Ovary (tissue), 9 donors: ENCODE results near the gene PHLDB1. TPM values are rescaled to one million over a fixed set of nuclear protein-coding genes. Genes with fewer than 3 reads are reported as not detected.

Source experiments
- DNase-seq, 5 donors: peaks; one replicate each; pipeline ENCODE4 v3.0.0-alpha.2; 2019 to 2020
- H3K27ac ChIP-seq, 2 donors: fragments of 200-600 bp; one replicate each; pipeline versions ENCODE4 v1.5.1 to v1.8.0; 2019 to 2022
- H3K27me3 ChIP-seq: fragments of 200-600 bp; one replicate; pipeline ENCODE4 v1.8.0; 2022
- H3K36me3 ChIP-seq: fragments of 200-600 bp; sonication (generic); one replicate; pipeline ENCODE4 v1.5.1; 2019
- H3K4me1 ChIP-seq: one replicate; pipeline ENCODE4 v1.8.1; 2013; ENCODE audit warnings: mild to moderate bottlenecking, moderate library complexity; ENCODE audit not compliant: insufficient read depth
- H3K4me3 ChIP-seq: fragments of 200-600 bp; sonication (generic); one replicate; pipeline ENCODE4 v1.5.1; 2017
- H3K9me3 ChIP-seq, 2 donors: fragments of 200-600 bp in 1 of 2; sonication (generic) in 1 of 2; one replicate each; pipeline versions ENCODE4 v1.5.1 to v1.8.1; 2013 to 2019; ENCODE audit warnings: mild to moderate bottlenecking in 1 of 2, moderate library complexity in 1 of 2
- EP300 ChIP-seq: sonication (generic); formaldehyde crosslinking; IDR thresholded peaks from one replicate; pipeline ENCODE4 v1.6.1; 2017; ENCODE audit warnings: antibody characterized with exemption
- POLR2A ChIP-seq: fragments of 450-650 bp; IDR thresholded peaks from one replicate; pipeline ENCODE4 v1.6.1; 2017; ENCODE audit warnings: antibody characterized with exemption, mild to moderate bottlenecking, moderate library complexity
- WGBS, 3 donors: extraction: QIAGEN DNeasy Blood & Tissue Kit in 1 of 3; methylation state at CpG; one replicate each; pipeline versions ENCODE4 v1.1.5 to v1.1.7; 2013 to 2017; 5-methylcytosine and 5-hydroxymethylcytosine counted together
- intact Hi-C, 4 donors: fragments of 100-400 bp; cut with DNase I; formaldehyde crosslinking; loops; one replicate each; pipeline versions ENCODE4 v1.11.0 to v1.15.1; 2022 to 2023
- polyA plus RNA-seq, 2 donors: library from polyadenylated mRNA; stranded (reverse); fragments of 200-250 nt in 1 of 2; fragments of 350-450 nt in 1 of 2; fragmentation: Illumina TruSeq in 1 of 2; extraction: RNeasy Lipid Tissue Mini Kit (QIAGEN cat#74804) in 1 of 2; gene quantifications; one replicate each; pipeline ENCODE4 v1.2.3, GENCODE V29; 2013 to 2014
- total RNA-seq, 7 donors: library from RNA; depleted of rRNA in 2 of 7; stranded (reverse); fragments of >200 nt in 2 of 7; fragmentation: NEBNext Ultra II Directional in 3 of 7; extraction: Animal tissue kit (Norgen Biotek cat#: 25700) in 3 of 7; gene quantifications; one replicate each; pipeline versions ENCODE4 v1.1.0 to v1.2.4, GENCODE V29; 2016 to 2023
- TF ChIP-seq, protein P1 (sequence below), 3 donors: fragments of 450-650 bp in 2 of 3; fragments of 200-600 bp in 1 of 3; IDR thresholded peaks; one replicate each; pipeline versions ENCODE4 v1.5.1 to v1.8.0; 2016 to 2022; ENCODE audit warnings: antibody characterized with exemption in 3 of 3, mild to moderate bottlenecking in 1 of 3
- donor health status: DM: no; HTN: no; CAD: no; lungs with moderate emphysema.
- donor health status: DM: no; HTN: no; CAD: no.
- donor health status: Bipolar disorder and iron deficiency.
- donor health status: DM: yes; HTN: yes; CAD: no.
- donor health status: DM: no; HTN: no; CAD: no.
- donor health status: DM: yes; HTN: yes; CAD: no.

Gene PHLDB1
- total and polyA plus RNA-seq, 9 donors = 46.2 to 265 (median 137) TPM

DNA sequence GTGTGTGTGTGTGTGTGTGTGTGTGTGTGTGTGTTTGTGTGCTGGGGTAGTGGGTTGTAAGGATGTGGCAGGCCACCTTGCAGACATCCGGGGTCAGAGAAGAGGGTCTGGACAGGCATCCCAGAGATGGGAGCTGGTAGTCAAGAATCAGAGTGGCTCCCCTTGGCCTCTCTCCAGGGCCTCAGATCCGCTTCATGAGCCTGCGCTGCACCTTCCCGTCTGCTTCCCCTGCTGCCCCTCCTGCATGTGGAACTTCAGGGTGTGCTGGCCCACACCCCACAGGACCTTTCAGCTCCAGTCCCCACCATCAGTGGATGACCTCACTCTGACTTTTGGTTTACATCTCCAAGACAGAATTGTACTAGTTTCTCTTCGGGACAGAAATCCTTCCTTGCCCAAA lies 40.9 kb downstream of the PHLDB1 start:
- peak in 1 of 5 donors; percentile 25 for DNase-seq
- no peaks in the 10 kb centered on the region for H3K27me3 ChIP-seq

DNA sequence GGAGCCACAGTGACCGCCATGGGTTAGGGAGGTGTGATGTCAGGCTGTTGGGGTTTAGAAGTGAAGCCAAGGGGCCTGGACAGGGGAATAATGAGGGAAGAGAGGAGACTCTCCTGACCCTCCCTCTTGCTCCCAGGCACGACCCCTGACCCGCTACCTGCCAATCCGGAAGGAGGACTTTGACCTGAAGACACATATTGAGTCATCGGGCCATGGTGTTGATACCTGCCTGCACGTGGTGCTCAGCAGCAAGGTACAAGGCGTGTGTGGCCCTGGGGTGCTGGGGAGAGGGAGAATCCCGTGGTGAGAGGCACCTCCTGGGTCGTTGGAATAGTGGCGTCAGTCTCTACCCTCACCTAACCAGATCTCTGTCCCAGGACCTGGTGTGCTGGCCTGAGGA lies 42.5 kb downstream of the PHLDB1 start:
- no peaks in the 10 kb centered on the region for H3K27me3 ChIP-seq
- H3K36me3 ChIP-seq = no peaks in the 10 kb centered on the region
- WGBS, 3 donors = 88 to 90% (median 90%) methylated on average over 10 of the region's 10 CpGs
- H3K9me3 ChIP-seq = no peaks in the 10 kb centered on the region
- peak in 2 of 5 donors; percentile 11 to 17 for DNase-seq
- no peak overlapping the region for H3K4me3 ChIP-seq
- intact Hi-C loops = no loop called here
- TF ChIP-seq EP300 = no peak
- no peak for TF ChIP-seq POLR2A
- TF ChIP-seq, protein P1, sequence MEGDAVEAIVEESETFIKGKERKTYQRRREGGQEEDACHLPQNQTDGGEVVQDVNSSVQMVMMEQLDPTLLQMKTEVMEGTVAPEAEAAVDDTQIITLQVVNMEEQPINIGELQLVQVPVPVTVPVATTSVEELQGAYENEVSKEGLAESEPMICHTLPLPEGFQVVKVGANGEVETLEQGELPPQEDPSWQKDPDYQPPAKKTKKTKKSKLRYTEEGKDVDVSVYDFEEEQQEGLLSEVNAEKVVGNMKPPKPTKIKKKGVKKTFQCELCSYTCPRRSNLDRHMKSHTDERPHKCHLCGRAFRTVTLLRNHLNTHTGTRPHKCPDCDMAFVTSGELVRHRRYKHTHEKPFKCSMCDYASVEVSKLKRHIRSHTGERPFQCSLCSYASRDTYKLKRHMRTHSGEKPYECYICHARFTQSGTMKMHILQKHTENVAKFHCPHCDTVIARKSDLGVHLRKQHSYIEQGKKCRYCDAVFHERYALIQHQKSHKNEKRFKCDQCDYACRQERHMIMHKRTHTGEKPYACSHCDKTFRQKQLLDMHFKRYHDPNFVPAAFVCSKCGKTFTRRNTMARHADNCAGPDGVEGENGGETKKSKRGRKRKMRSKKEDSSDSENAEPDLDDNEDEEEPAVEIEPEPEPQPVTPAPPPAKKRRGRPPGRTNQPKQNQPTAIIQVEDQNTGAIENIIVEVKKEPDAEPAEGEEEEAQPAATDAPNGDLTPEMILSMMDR (IDR thresholded peaks at IDR 0.05) = no peak
- H3K27ac ChIP-seq = no peak overlapping the region
- H3K4me1 ChIP-seq = no peaks in the 10 kb centered on the region

More for the DNA sequence above, 40.9 kb downstream of the PHLDB1 start:
- TF ChIP-seq POLR2A (no peak), EP300 (no peak)
- TF ChIP-seq, protein P1 (IDR thresholded peaks at IDR 0.05) = no peak
- no peak overlapping the region for H3K4me3 ChIP-seq
- no peaks in the 10 kb centered on the region for H3K9me3 ChIP-seq
- H3K36me3 ChIP-seq = no peaks in the 10 kb centered on the region
- no peaks in the 10 kb centered on the region for H3K4me1 ChIP-seq
- intact Hi-C loops = no loop called here
- H3K27ac ChIP-seq = no peak overlapping the region
- 75 to 79% (median 76%) methylated on average over 5 of the region's 5 CpGs for WGBS, 3 donors

DNA sequence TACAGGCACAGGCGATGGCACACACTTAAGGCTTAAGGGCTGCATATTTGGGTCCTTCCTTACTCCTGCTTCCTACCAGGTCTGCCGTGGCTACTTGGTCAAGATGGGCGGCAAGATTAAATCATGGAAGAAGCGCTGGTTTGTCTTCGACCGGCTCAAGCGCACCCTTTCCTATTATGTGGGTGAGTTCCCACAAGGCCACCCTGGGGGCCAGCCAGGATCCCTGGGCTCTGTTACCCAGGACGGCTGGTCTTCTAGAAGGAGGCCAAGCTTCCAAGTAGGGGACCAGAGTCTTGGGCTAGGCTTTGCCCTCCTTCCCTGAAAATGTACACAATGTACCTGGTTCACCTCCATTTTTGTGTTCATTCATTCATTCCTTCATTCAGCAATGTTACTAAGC lies 43.0 kb downstream of the PHLDB1 start:
- Histone ChIP-seq H3K9me3 (no peaks in the 10 kb centered on the region), H3K4me3 (no peak overlapping the region), H3K36me3 (no peaks in the 10 kb centered on the region), H3K27ac (no peak overlapping the region), H3K4me1 (no peaks in the 10 kb centered on the region), H3K27me3 (no peaks in the 10 kb centered on the region)
- peak in 2 of 5 donors; percentile 11 to 23 for DNase-seq
- WGBS, 3 donors = 93 to 96% (median 95%) methylated on average over 8 of the region's 8 CpGs
- intact Hi-C loops = no loop called here
- no peak for TF ChIP-seq EP300
- TF ChIP-seq, protein P1 (IDR thresholded peaks at IDR 0.05) = no peak
- TF ChIP-seq POLR2A = no peak

DNA sequence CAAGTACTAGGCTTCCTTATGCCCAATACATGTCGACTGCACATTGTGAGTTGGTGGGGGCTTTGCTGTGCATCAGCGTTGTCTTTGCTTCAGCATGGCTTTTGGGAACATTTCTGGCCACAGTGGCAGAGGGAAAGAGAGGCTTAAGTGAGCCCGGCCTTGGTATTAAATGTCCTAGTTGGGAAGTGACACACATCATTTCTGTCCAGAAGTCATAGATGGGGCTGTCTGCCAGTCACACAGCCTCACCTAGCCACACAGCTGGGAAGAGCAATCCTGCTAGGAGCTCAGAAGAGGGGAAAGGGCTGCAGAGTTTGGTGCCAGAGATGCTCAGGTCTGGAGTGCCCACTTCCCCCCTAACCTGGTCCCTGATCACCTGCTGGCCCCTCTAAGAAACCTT lies 44.4 kb downstream of the PHLDB1 start:
- Histone ChIP-seq H3K4me3 (no peak overlapping the region), H3K9me3 (no peaks in the 10 kb centered on the region), H3K36me3 (no peaks in the 10 kb centered on the region), H3K4me1 (no peaks in the 10 kb centered on the region), H3K27ac (no peak overlapping the region), H3K27me3 (no peaks in the 10 kb centered on the region)
- TF ChIP-seq POLR2A = no peak
- TF ChIP-seq EP300 = no peak
- TF ChIP-seq, protein P1 (IDR thresholded peaks at IDR 0.05) = no peak
- DNase-seq = peak in 1 of 5 donors; percentile 9
- intact Hi-C loops = no loop called here
- WGBS, 3 donors = 87 to 88% (median 88%) methylated on average over 3 of the region's 3 CpGs
